MM.1S (cell line): Measurements from ENCODE around the gene AKAP5.

Experiments
- DNase-seq: peaks from one replicate; pipeline ENCODE4 v3.0.0-alpha.2; 2015
- H2AFZ ChIP-seq: fragments of 300-600 bp; sonication (generic); 2 replicates; pipeline ENCODE4 v1.6.0; 2016; ENCODE audit warnings: antibody characterized with exemption, low read length
- H3F3A ChIP-seq: fragments of 300-600 bp; sonication (generic); 2 replicates; pipeline ENCODE4 v1.6.1; 2016; ENCODE audit warnings: mild to moderate bottlenecking, antibody characterized with exemption, low read length, moderate library complexity, mixed read lengths; ENCODE audit not compliant: insufficient read depth
- H3K27ac ChIP-seq: fragments of 300-600 bp; sonication (generic); 2 replicates; pipeline ENCODE4 v1.5.1; 2016; ENCODE audit warnings: mild to moderate bottlenecking, low read length
- H3K27me3 ChIP-seq: fragments of 300-600 bp; sonication (generic); replicated peaks from 2 replicates; pipeline ENCODE4 v1.6.0; 2016; ENCODE audit warnings: low read length; ENCODE audit not compliant: insufficient read depth
- H3K36me3 ChIP-seq: fragments of 300-600 bp; sonication (generic); replicated peaks from 2 replicates; pipeline ENCODE4 v1.6.1; 2016; ENCODE audit warnings: mild to moderate bottlenecking, low read length, mixed read lengths; ENCODE audit not compliant: insufficient read depth
- H3K4me1 ChIP-seq: fragments of 300-600 bp; sonication (generic); 2 replicates; pipeline ENCODE4 v1.6.1; 2016; ENCODE audit warnings: low read length, mixed read lengths
- H3K4me2 ChIP-seq: fragments of 300-600 bp; sonication (generic); 2 replicates; pipeline ENCODE4 v1.6.0; 2016; ENCODE audit warnings: low read depth, low read length
- H3K4me3 ChIP-seq: fragments of 300-600 bp; sonication (generic); 2 replicates; pipeline ENCODE4 v1.5.1; 2016; ENCODE audit warnings: low read length, mixed read lengths
- H3K79me2 ChIP-seq: fragments of 300-600 bp; sonication (generic); 2 replicates; pipeline ENCODE4 v1.6.1; 2016; ENCODE audit warnings: mixed run types, low read length, mixed read lengths
- H3K9ac ChIP-seq: fragments of 300-600 bp; sonication (generic); 2 replicates; pipeline ENCODE4 v1.6.1; 2016; ENCODE audit warnings: low read length, mixed read lengths
- H3K9me2 ChIP-seq: fragments of 300-600 bp; sonication (generic); replicated peaks from 2 replicates; pipeline ENCODE4 v1.6.1; 2016; ENCODE audit warnings: mild to moderate bottlenecking, low read length, mixed read lengths; ENCODE audit not compliant: insufficient read depth
- H3K9me3 ChIP-seq: fragments of 300-600 bp; sonication (generic); replicated peaks from 2 replicates; pipeline ENCODE4 v1.6.1; 2016; ENCODE audit warnings: mild to moderate bottlenecking, low read length, mixed read lengths; ENCODE audit not compliant: insufficient read depth
- H4K20me1 ChIP-seq: fragments of 300-600 bp; sonication (generic); 2 replicates; pipeline ENCODE4 v1.6.1; 2016; ENCODE audit warnings: mild to moderate bottlenecking, low read length, moderate library complexity, mixed read lengths; ENCODE audit not compliant: insufficient read depth
- CTCF ChIP-seq: fragments of 300-600 bp; sonication (generic); IDR thresholded peaks from 2 replicates; pipeline ENCODE4 v1.5.1; 2016; ENCODE audit warnings: antibody characterized with exemption, low read length, mixed read lengths
- EZH2 ChIP-seq: fragments of 300-600 bp; sonication (generic); optimal IDR thresholded peaks from 2 replicates; pipeline ENCODE3; 2017; ENCODE audit warnings: low read depth, mild to moderate bottlenecking, antibody characterized with exemption, low read length, mixed read lengths
- EZH2phosphoT487 ChIP-seq: fragments of 300-600 bp; sonication (generic); IDR thresholded peaks from 2 replicates; pipeline ENCODE4 v1.6.1; 2018; ENCODE audit warnings: antibody characterized with exemption, low read length

AKAP5 gene

GRCh38 chr14:64463195-64463594 is 2.1 kb upstream of the AKAP5 start:
- no peaks in the 10 kb centered on the region for H3K9me2 ChIP-seq
- DNase-seq, result no peak
- no peak overlapping the region for H3K4me2 ChIP-seq
- H3K79me2 ChIP-seq, result no peaks in the 10 kb centered on the region
- TF ChIP-seq CTCF, result no peak
- TF ChIP-seq EZH2, result no peak
- TF ChIP-seq EZH2phosphoT487, result no peak
- H3K27ac ChIP-seq, result no peak overlapping the region
- H3K4me3 ChIP-seq, result no peak overlapping the region
- H4K20me1 ChIP-seq, result no peaks in the 10 kb centered on the region
- no peaks in the 10 kb centered on the region for H3K27me3 ChIP-seq
- peaks cover 14% of the 10 kb centered on the region for H3F3A ChIP-seq
- H3K4me1 ChIP-seq, result peaks cover 8% of the 10 kb centered on the region; the same call in 1 of the 2 replicates
- H3K9ac ChIP-seq, result no peak overlapping the region
- no peaks in the 10 kb centered on the region for H3K36me3 ChIP-seq
- H2AFZ ChIP-seq, result no peak overlapping the region
- no peaks in the 10 kb centered on the region for H3K9me3 ChIP-seq

- no peak overlapping the region for H3K4me3 ChIP-seq
These were observed 1.4 kb upstream of the AKAP5 start for GRCh38 chr14:64463873-64464272.

GRCh38 chr14:64464651-64465050 is 648 bp upstream of the AKAP5 start:
- Histone ChIP-seq H3F3A (peaks cover 14% of the 10 kb centered on the region), H3K4me2 (peak overlapping the region; percentile 85), H3K9me3 (no peaks in the 10 kb centered on the region), H3K27ac (peak overlapping the region; percentile 41; the same call in 1 of the 2 replicates), H3K79me2 (no peaks in the 10 kb centered on the region), H3K27me3 (no peaks in the 10 kb centered on the region), H3K9ac (peak overlapping the region; percentile 33; the same call in 1 of the 2 replicates), H3K9me2 (no peaks in the 10 kb centered on the region), H3K4me1 (peaks cover 8% of the 10 kb centered on the region; the same call in 1 of the 2 replicates), H2AFZ (peak overlapping the region; percentile 65), H3K4me3 (peak overlapping the region; percentile 67), H3K36me3 (no peaks in the 10 kb centered on the region), H4K20me1 (no peaks in the 10 kb centered on the region)
- no peak for TF ChIP-seq EZH2phosphoT487
- TF ChIP-seq CTCF, result no peak
- TF ChIP-seq EZH2, result no peak
- DNase-seq, result no peak

More at GRCh38 chr14:64463873-64464272, 1.4 kb upstream of the AKAP5 start:
- no peaks in the 10 kb centered on the region for H3K9me3 ChIP-seq
- H3K27me3 ChIP-seq, result no peaks in the 10 kb centered on the region
- no peak overlapping the region; the same call in 1 of the 2 replicates for H3K4me2 ChIP-seq
- no peak overlapping the region for H2AFZ ChIP-seq
- H3K36me3 ChIP-seq, result no peaks in the 10 kb centered on the region
- H3K79me2 ChIP-seq, result no peaks in the 10 kb centered on the region
- H3K4me1 ChIP-seq, result peaks cover 8% of the 10 kb centered on the region; the same call in 1 of the 2 replicates
- no peaks in the 10 kb centered on the region for H3K9me2 ChIP-seq
- DNase-seq, result no peak
- TF ChIP-seq EZH2, result no peak
- TF ChIP-seq EZH2phosphoT487, result no peak
- TF ChIP-seq CTCF, result no peak
- no peak overlapping the region for H3K9ac ChIP-seq
- no peak overlapping the region for H3K27ac ChIP-seq
- peaks cover 14% of the 10 kb centered on the region for H3F3A ChIP-seq
- no peaks in the 10 kb centered on the region for H4K20me1 ChIP-seq
